Activated CD4-positive, alpha-beta T cell treated with anti-CD3 and anti-CD28 coated beads, Interleukin-2, Interleukin-4, amounts not matched to agents 100 ng/mL and 50 ng/mL, durations not matched to agents 16 hours and 8 hours (primary cell): ENCODE data around the gene FBXL14.

ENCODE experiments used
- DNase-seq: peaks from one replicate; pipeline ENCODE4 v3.0.0-alpha.2; 2020; ENCODE audit warnings: low spot score

The FBXL14 gene, protein sequence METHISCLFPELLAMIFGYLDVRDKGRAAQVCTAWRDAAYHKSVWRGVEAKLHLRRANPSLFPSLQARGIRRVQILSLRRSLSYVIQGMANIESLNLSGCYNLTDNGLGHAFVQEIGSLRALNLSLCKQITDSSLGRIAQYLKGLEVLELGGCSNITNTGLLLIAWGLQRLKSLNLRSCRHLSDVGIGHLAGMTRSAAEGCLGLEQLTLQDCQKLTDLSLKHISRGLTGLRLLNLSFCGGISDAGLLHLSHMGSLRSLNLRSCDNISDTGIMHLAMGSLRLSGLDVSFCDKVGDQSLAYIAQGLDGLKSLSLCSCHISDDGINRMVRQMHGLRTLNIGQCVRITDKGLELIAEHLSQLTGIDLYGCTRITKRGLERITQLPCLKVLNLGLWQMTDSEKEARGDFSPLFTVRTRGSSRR

DNA sequence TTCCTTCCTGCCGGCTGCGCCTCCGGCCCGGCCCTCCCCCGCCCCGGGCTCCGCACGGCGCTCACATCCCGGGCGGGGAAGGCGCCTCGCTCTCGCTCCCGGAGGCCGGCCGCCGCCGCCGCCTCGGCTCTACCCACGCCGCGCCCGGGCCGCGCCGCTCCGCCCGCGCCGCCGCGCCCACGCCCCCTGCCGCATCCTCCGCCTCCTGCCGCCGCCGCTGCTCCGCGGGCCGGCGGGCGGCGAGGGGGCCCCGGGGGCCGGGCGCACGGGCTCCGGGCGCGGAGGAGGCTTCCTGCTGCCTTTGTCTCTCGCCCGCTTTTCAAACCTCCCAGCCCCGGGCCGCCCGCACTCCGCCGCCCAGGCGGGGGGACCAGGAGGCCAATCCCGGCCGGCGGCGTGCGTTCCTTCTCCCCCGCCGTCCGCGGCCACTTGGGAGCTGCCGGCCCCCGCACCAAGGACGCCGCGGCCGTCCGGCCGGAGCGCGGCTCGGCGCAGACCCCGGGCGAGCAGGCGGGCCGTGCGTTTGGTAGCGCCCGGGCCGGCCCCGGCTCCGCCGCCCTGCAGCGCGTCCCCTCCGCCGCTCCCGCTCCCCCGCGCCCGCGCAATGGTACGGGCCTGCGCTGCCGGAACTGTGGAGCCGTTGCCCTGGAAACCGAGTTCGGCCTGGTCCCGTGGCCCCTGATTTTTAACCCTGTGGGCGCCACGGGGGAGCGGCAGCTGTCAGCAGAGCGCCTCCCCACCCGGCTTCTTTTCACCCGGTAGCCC is at the start of gene FBXL14:
Gene FBXL14 (minus strand): TSS at position 321 of the 765 bp plus-strand sequence. CDS start 515 bp downstream, outside the sequence.
- DNase-seq, result peak; percentile 80

DNA sequence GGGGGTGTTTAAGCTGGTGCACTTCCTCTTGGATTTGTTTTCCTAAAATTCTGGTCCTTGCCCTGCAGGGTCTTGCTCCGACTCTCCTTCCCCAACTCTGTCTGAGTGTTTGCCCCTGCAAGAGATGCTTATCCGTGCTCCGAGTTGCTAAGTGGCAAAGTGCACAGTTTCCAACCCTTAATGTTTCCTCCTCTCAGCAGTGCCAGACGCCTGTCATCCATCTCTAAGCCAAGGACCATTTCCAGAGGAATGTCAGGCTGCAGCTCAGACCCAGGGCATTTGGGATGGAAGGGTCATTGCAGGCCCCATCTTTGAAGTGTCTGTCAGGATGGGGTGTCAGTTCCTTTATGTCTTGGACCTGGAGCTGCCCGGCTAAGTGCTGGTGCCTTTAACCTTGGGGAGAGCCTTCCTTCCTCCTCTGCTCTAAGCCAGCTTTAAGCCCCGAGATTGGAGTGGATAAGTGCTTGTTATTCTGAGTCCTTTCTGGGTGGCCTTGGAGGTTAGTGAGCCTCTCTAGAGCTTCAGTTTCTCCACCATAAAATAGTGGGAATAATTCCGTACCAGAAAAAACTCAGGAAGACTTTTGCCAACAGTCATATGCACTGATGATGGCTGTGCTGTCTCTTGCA is 49.6 kb upstream of the FBXL14 start:
- no peak for DNase-seq

DNA sequence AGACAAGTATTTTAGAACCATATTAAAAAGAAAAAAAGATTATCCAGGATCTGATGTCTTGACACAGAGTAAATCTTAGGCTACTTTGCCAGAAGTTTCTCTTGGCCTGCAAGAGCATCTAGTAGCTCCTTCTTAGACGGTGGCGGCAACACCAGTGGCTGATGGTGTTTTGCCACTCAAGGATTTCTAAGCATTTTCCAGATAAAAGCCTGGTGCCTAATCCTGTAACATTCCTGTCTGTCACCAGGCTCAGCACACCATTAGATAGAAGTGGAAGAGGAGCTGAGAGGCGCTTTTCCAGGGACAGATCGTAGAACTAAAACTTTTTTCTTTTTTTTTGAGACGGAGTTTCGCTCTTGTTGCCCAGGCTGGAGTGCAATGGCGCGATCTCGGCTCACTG is 48.7 kb upstream of the FBXL14 start:
- DNase-seq, result no peak

DNA sequence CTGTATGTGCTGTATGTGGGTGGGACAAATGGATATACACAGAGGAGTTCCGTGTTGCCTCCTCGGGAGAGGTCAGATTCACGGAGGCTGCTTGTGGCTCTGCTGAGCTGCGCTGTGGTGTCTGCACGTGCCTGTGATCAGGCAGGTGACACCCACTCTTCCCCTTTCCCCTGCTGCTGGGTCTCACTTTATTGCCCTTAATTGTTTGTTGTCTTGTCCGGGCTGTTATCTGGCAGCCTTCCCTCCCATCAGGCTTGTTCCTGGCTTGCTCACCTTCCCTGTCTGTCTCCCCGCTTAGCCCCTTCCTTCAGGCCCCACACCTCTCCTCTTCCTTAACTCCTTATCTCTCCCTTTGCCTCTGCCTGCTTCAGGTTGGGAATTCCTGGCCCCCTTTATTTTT is 48.1 kb upstream of the FBXL14 start:
- DNase-seq, result no peak

DNA sequence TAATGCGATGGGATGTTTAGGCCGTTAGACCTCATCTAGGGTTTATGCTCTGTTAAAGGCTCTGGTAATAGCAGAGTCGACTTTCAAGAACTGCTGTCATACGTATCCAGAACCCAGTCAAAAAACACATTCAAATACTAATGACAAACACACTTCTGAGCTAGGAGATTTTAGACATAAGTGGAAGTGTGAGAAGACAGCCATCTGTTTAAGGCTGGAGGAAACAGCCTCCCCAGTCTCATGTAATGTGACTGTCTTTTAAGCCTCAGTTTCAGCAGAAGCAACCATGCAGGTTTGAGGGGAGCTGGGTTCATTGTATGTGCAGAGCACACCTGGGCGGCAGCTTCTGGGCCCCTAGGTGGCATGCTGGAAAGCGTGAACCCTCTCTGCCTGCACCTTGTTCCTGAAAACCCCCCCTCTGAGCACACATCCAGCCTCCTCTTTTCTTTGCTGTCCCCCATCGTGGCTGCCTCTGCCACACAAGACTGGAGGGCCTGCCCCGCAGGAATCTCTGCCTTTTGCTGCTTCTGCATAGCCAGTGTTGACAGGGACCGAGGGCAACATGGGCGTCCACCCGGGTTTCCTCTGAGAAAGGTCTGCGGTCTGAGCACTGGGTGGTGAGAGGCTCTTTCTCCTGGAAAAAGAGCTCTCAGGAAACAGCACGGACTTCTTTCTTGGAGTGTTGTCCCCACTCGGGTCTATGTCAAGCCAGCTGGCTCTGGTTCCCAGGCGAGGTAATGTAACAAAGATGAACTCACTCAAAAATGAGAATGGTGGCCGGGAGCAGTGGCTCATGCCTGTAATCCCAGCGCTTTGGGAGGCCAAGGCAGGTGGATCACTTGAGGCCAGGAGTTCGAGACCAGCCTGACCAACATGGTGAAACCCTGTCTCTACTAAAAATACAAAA is 46.2 kb upstream of the FBXL14 start:
- no peak for DNase-seq

DNA sequence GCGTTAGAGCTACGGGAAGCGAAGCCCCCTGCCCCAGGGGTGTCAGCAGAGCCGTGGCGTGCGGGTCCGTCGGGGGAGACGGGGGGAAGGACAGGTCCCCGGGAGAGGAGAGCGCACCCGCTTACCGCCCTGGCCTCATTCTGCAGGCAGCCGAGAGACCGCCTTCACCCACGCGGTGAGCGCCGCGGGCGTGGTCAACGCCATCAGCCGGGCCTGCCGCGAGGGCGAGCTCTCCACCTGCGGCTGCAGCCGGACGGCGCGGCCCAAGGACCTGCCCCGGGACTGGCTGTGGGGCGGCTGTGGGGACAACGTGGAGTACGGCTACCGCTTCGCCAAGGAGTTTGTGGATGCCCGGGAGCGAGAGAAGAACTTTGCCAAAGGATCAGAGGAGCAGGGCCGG is 45.2 kb upstream of the FBXL14 start:
- DNase-seq, result no peak

DNA sequence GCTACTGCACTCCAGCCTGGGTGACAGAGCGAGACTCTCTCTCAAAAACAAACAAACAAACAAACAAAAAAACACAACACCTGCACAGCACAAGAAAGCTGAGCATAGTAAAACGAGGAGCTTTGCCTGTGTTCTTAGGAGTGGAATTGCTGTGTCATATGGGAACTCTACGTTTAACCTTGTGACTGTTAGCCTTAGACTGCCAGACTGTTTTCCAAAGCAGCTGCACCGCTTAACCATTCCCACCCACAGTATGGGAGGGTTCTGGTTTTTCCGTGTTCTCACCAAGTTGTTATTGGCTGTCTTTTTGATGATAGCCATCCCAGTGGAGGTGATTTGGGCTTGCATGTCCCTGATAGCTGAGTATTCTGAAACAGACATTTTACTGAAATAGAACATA is 43.8 kb upstream of the FBXL14 start:
- DNase-seq, result no peak

DNA sequence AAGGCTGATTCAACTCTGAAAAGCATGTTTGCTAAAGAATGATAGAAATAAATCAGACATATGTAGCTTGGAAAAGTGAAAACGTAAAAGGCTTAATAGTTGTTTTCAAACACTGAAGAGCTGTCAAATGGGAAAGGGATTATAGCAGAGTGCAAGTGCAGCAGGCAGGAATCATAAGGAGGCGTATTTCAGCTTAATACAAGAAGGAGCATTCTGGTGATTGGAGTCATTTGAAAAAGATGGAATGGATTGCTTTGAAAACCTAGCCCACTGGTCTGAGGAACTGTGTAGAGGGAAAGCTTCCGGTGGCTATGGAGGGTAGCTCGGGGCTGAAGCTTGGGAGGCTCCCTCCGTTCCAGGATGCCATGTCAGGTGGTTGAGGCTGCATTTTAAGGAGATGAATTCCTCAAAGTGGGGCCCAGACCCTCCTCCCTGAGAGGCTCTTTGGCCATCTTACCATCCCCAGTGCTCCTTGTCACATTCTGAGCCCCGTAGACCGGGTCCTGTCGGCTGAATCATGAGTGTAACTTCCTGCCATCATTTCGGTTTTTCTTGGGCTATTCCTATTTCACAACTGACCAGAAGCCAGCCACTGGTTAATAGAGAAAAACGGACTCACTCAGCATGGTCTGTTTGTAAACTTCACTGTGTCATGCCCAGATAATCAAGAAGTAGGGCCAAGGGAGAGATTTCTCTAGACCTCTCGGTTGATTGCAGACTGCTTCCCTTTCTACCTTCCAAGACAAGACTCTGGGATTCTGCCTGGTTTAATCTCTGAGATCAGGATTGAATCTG is 41.1 kb upstream of the FBXL14 start:
- no peak for DNase-seq

DNA sequence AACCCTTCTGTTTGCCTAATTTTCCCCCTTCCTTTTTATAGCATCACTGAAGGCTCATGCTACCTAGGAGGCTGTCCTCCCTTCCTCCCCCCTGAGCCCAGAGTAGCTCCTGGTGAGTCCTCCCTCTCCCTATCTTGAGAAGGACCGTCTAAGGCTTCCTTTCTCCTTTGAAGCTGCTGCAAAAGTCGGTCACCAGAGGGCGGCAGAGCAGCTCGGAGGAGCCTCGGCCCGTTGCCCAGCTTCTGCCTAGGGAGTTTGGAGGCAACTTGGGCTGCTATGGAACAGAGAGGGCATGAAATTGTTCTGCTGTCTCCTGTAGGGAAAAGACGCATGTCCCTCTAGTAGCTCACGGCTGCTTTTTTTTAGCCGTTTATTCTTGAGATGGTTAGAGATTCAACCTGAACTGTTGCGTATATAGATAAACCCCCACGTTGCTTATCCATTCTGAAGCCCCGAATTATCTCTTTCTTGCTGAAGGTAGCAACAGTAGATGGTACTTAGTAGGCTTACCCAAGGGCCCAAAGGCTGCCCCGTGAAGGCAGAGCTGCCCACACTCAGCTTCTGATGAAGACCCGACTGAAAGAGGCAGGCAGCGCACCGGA is 40.3 kb upstream of the FBXL14 start:
- peak; percentile 58 for DNase-seq

DNA sequence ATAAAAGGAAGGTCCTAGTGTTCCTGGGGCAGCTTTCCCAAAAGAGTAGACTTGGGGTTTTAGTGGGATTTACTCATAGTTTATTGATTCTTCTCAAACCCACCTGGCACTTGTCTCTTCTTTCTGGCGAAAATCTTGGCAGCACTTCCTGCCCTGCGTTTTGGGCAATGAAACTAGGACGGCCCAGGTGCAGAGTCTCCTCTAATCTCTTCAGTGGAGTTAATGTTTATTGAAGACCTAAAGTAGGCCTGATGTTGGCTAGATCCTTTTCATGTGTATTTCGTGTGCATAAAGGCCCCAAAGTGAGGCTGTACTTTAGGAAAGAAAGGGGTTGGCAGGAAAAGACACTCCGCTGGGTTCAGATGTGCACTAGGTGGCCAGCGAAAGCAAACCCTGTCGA is 39.8 kb upstream of the FBXL14 start:
- no peak for DNase-seq

DNA sequence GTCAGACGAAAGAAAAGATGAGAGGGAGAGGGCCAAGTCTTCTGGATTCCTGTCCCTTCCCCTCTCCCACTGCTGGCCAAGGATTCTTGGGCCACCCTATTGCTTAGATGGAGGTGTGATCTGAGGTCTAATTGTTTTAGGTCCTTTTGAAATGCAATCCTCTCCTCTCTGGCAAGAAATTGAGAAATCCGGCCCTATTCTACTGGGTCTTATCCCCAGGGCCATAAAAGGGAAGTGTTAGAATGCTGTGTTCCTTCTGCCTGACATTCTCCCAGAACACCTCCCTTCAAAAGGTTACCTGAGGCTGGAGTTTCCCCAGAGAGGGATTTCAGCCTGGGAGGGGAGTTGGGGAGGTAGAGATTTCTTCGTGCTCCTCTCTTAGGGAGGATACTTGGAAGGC is 39.1 kb upstream of the FBXL14 start:
- DNase-seq, result no peak

DNA sequence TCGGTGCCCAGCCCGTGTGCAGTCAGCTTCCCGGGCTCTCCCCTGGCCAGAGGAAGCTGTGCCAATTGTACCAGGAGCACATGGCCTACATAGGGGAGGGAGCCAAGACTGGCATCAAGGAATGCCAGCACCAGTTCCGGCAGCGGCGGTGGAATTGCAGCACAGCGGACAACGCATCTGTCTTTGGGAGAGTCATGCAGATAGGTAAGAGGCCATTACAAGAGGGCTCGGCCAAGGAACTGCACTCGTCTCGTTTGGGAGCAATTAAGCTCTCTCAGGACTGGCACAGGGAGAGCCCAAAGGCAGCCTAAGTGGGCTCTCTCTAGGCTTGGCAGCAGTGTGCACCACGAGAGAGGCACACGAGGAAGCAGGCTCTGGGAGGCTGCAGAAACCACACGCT is 38.3 kb upstream of the FBXL14 start:
- DNase-seq, result no peak

DNA sequence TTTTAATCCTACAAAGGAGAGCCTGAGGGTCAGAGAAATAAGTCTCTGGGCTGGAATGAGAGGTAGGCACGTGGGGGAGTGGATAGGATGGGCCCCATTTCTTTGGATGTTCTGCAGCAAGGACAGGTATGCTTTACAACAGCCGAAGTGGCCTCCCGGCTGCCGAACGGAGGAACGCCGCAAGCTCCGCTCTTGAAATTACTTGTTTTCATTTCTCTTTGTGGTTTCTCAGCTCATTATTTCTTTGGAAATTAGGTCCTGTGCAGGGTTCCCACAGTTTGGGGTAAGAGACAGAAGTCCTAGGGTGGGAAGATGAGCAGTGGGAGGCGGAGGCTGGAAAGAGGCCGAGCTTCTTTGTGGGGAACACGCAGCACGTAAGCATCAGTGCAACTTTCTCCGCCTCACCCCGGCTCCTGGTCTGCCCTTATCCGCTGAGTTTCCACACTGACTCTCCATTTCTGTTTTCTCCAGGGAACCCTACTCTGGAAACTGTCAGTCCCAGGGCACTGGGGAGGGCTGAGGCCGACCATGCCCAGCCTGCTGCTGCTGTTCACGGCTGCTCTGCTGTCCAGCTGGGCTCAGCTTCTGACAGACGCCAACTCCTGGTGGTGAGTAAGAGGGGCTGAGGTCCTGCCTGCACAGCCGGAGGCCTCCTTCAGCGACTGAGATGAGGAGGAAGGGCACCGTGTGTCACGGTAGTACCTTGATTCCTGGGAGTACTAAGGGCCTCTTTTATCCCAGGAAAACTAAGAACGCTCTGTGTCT is 36.6 kb upstream of the FBXL14 start:
- no peak for DNase-seq

DNA sequence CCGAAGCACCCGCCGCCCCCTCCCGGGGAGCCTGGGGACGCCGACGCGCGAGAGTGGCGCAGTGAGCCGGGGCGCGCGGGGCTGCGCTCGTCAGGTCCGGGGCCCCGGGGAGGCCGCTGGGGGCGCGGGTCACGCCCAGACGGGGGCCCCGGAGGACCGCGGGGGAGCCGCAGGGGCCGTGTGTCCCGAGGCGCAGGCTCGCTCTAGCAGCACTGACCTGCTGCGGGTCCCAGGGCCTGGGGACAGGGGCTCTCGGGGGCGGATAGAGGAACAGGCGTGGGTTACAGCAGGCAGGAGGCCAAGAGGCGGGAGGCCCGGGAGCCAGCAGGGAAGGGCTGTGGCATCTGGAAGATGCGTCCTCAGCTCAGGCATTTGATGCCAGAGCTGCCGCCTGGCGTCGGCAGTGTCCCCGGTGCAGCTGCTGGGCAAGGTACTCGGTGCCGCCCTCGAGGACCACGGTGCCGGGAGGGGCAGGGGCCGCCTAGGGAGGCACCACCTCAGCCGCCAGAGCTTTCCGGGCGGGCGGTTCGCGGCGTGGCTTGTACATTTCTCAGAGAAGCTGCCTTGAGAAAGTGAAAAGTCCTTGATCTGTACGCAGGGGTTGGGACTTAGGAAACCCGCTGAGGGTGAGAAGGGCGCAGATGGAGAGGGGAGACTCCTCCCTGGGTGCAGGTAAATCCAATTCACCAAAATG is 35.9 kb upstream of the FBXL14 start:
- no peak for DNase-seq

DNA sequence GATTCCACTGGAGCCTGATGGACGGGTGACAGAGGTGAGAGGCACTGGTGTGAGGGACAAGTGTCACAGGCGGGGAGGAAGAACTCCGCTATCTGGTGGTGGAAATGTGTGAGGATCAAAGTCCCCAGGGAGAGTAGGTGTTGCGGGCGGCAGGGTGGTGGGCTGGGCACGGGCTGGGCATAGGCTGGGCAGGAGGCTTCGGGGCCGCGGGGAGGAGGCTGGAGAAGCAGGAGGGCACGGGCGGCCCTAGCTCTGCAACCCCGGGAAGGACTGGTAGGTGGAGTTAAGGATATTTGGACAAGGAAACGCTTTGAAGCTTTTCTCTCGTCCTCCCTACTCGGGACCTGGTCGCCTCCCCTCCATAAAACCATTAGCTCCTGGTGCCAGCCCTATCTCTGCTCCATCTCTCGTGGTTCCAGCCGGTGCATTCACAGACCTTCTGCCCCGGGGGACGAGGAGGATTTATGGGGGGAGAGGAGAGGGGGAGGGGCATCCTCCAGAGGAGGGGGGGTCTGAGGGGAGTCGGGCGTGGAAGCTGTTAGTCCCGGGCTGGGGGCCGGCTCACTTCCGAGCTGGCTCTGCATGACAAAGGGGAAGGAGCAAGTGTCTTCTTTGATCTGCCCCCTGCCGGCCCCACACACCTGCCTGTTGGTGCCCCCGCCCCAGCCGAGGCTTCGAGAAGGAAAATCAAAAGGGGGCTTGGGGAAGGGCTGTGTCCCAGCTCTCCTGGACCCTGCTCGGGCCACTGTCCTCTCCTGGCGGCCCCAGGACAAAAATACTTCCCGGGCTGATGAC is 35.2 kb upstream of the FBXL14 start:
- no peak for DNase-seq

DNA sequence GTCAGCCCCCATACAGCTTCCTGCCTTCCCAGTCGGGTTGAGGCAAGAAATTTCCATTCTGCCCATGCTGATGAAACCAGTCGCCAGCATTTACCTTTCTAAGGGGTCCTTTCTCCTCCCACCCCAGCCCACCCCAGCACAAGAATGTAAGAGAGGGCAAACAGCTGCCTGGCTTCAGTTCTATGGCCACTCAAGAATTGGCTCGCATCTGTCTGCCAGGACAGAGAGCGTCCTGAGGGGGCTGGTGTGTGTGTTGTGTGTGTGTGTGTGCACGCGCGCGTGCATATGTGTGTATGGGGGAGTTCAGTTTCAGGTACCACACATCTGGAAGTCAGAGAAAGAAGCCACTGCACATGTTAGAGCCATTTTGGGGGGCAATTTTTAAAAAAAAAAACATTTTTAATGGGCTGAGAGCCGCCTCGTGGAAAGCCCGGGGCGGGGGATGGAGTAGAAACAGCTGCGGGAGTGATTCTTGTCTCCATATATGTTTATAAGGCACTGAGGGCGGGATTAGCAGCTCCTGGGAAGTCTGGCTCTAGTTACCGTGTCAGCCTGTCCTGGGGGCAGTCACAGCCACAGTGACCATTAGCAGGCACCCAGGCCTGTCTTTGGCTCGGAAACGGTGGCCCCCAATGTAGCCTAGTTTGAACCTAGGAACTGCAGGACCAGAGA is 34.4 kb upstream of the FBXL14 start, which contains the start of gene WNT5B:
Gene WNT5B (plus strand): TSS at position 566 of the 672 bp plus-strand sequence. CDS start 2,124 bp downstream, outside the sequence.
- no peak for DNase-seq

DNA sequence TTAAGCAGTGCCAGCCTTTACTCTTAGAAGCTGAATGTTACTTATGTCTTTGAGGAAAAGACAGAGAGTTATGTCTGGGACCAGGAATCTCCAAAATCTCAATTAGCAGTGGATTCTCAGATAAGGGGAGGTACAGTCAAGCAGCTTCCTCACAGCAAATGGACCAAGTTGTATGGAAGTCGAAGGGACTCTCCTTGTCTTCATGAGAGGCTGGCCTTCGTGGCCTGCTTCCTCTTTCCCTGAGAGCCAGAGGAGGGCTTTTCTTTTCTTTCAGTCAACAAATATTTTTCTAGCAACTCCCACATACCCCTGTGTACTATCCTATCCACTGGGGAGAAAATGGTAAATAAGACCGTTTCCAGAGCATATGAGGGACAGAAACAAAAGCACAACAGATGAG is 28.0 kb upstream of the FBXL14 start:
- no peak for DNase-seq

DNA sequence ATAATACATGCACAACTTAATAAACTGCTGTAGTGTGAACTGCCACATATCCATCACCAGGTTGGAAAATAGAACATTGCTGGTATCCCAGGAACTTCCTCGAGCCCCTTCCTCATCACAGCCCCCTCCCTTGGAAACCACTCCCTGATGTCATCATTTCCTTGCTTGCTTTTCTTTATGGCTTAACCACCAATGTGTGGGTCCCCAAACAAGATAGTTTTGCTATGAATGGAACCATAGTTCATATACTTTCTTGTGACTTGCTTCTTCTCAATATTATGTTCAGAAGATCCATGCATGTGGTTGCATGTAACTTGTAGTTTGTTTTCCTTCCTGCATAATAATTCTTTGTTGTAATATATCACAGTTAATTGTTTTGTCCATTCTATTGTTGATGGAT is 25.7 kb upstream of the FBXL14 start:
- DNase-seq, result peak; percentile 40
